Measurements from ENCODE around the gene FBLL1. TPM values are rescaled to one million over a fixed set of nuclear protein-coding genes. Genes with fewer than 3 reads are reported as not detected.

FBLL1 gene
- total RNA-seq, 1 donor from 2014 or later, result 0.34 TPM

GRCh38 chr5:168549554-168549953, 20.4 kb downstream of the FBLL1 start:
- no peak overlapping the region for H2AFZ ChIP-seq (replicated peaks)
- Mint-ChIP-seq H3K4me3 (no peak overlapping the region), H3K4me1 (no peaks in the 10 kb centered on the region), H3K27ac (no peak overlapping the region), H3K27me3 (ENCODE audit: insufficient read depth, low read depth) (no peaks in the 10 kb centered on the region), H3K9me3 (no peaks in the 10 kb centered on the region), H3K36me3 (peaks cover 49% of the 10 kb centered on the region)
- no peak overlapping the region for H3K9ac ChIP-seq
- H3K9me3 ChIP-seq (ENCODE audit: low read depth), result no peaks in the 10 kb centered on the region
- peaks cover 19% of the 10 kb centered on the region for H3K36me3 ChIP-seq
- peaks cover 7% of the 10 kb centered on the region for H3F3A ChIP-seq (ENCODE audit: low read depth)
- H3K79me2 ChIP-seq (ENCODE audit: low read depth), result peaks cover 19% of the 10 kb centered on the region
- no peak for DNase-seq (ENCODE audit: low spot score)
- no peaks in the 10 kb centered on the region for H3K4me1 ChIP-seq
- no peak overlapping the region for H3K4me3 ChIP-seq
- H3K27me3 ChIP-seq, result no peaks in the 10 kb centered on the region
- no peak overlapping the region for H3K27ac ChIP-seq
- TF ChIP-seq EZH2phosphoT487 (IDR thresholded peaks at IDR 0.05) (no peak), CTCF (IDR thresholded peaks at IDR 0.05) (no peak), EZH2 (IDR thresholded peaks at IDR 0.05) (no peak)
- H3K4me2 ChIP-seq, result no peak overlapping the region
- H4K20me1 ChIP-seq (ENCODE audit: low read depth), result peaks cover 40% of the 10 kb centered on the region

GRCh38 chr5:168550656-168551055, 21.6 kb downstream of the FBLL1 start:
- H3K4me3 Mint-ChIP-seq, result no peak overlapping the region
- Histone ChIP-seq H3K4me2 (no peak overlapping the region), H3K4me3 (no peak overlapping the region), H3K27ac (no peak overlapping the region), H3K9ac (no peak overlapping the region), H3K27me3 (no peaks in the 10 kb centered on the region), H3K36me3 (peaks cover 24% of the 10 kb centered on the region), H2AFZ (replicated peaks) (no peak overlapping the region), H3K4me1 (no peaks in the 10 kb centered on the region), H3K9me3 (ENCODE audit: low read depth) (no peaks in the 10 kb centered on the region), H3K79me2 (ENCODE audit: low read depth) (peaks cover 25% of the 10 kb centered on the region), H4K20me1 (ENCODE audit: low read depth) (peaks cover 40% of the 10 kb centered on the region), H3F3A (ENCODE audit: low read depth) (peaks cover 4% of the 10 kb centered on the region)
- peaks cover 50% of the 10 kb centered on the region for H3K36me3 Mint-ChIP-seq
- no peak overlapping the region for H3K27ac Mint-ChIP-seq
- no peaks in the 10 kb centered on the region for H3K4me1 Mint-ChIP-seq
- no peaks in the 10 kb centered on the region for H3K9me3 Mint-ChIP-seq
- no peak for DNase-seq (ENCODE audit: low spot score)
- H3K27me3 Mint-ChIP-seq (ENCODE audit: insufficient read depth, low read depth), result no peaks in the 10 kb centered on the region
- TF ChIP-seq CTCF (IDR thresholded peaks at IDR 0.05), result no peak

- peaks cover 3% of the 10 kb centered on the region for H3F3A ChIP-seq (ENCODE audit: low read depth)
- H3K9me3 ChIP-seq (ENCODE audit: low read depth), result no peaks in the 10 kb centered on the region
- H3K27ac ChIP-seq, result no peak overlapping the region
- no peak overlapping the region for H3K9ac ChIP-seq
- H3K4me2 ChIP-seq, result no peak overlapping the region
- peaks cover 51% of the 10 kb centered on the region for H3K36me3 Mint-ChIP-seq
- H4K20me1 ChIP-seq (ENCODE audit: low read depth), result peaks cover 40% of the 10 kb centered on the region
- H3K4me3 Mint-ChIP-seq, result no peak overlapping the region
- H3K27ac Mint-ChIP-seq, result no peak overlapping the region
- H3K79me2 ChIP-seq (ENCODE audit: low read depth), result peaks cover 25% of the 10 kb centered on the region
- H3K4me1 ChIP-seq, result no peaks in the 10 kb centered on the region
- H3K27me3 ChIP-seq, result no peaks in the 10 kb centered on the region
- TF ChIP-seq EZH2 (IDR thresholded peaks at IDR 0.05) (no peak), CTCF (IDR thresholded peaks at IDR 0.05) (no peak), EZH2phosphoT487 (IDR thresholded peaks at IDR 0.05) (no peak)
- no peak overlapping the region for H3K4me3 ChIP-seq
- H3K27me3 Mint-ChIP-seq (ENCODE audit: insufficient read depth, low read depth), result no peaks in the 10 kb centered on the region
- H3K36me3 ChIP-seq, result peaks cover 30% of the 10 kb centered on the region
- no peaks in the 10 kb centered on the region for H3K9me3 Mint-ChIP-seq
- no peak overlapping the region for H2AFZ ChIP-seq (replicated peaks)
- H3K4me1 Mint-ChIP-seq, result no peaks in the 10 kb centered on the region
- DNase-seq (ENCODE audit: low spot score), result no peak
Measured at GRCh38 chr5:168552146-168552545, 23.0 kb downstream of the FBLL1 start.

Measured in neural progenitor cell (in vitro differentiated cells).